Measurements from ENCODE around the gene SLC35A4. TPM values are rescaled to one million over a fixed set of nuclear protein-coding genes. Genes with fewer than 3 reads are reported as not detected.

SLC35A4 gene
- total RNA-seq, 1 donor from 2014 or later, result 77.9 TPM

- Mint-ChIP-seq H3K4me1 (peaks cover 66% of the 10 kb centered on the region), H3K9me3 (no peaks in the 10 kb centered on the region), H3K27me3 (no peaks in the 10 kb centered on the region), H3K36me3 (ENCODE audit: low read depth) (peaks cover 63% of the 10 kb centered on the region), H3K27ac (no peak overlapping the region), H3K4me3 (no peak overlapping the region)
- DNase-seq (no peak), ATAC-seq (ENCODE audit: low read depth) (no peak)
- no peak for TF ChIP-seq CTCF (IDR thresholded peaks at IDR 0.05)
- CTCF ChIA-PET, result no interaction called here
- POLR2A ChIA-PET, result interaction anchor here (1.6 kb wide), 2 partner anchors 14 to 96 kb away, joined by 4 to 5 read pairs; partner anchors contain the start of genes IK and NDUFA2
- intact Hi-C loops (cut with micrococcal nuclease), result no loop called here
These were observed 12.8 kb upstream of the SLC35A4 start for GRCh38 chr5:140551872-140552271.

- peaks cover 63% of the 10 kb centered on the region for H3K36me3 Mint-ChIP-seq (ENCODE audit: low read depth)
- CTCF ChIA-PET, result no interaction called here
- intact Hi-C loops (cut with micrococcal nuclease), result no loop called here
These were observed 11.0 kb upstream of the SLC35A4 start for GRCh38 chr5:140553657-140554056.

GRCh38 chr5:140554454-140554853 is 10.2 kb upstream of the SLC35A4 start:
- peaks cover 58% of the 10 kb centered on the region for H3K36me3 Mint-ChIP-seq (ENCODE audit: low read depth)
- H3K4me1 Mint-ChIP-seq, result peaks cover 54% of the 10 kb centered on the region
- intact Hi-C loops (cut with micrococcal nuclease), result no loop called here
- TF ChIP-seq CTCF (IDR thresholded peaks at IDR 0.05), result no peak
- H3K4me3 Mint-ChIP-seq, result peak overlapping the region; percentile 17
- POLR2A ChIA-PET, result no interaction called here
- no peak for ATAC-seq (ENCODE audit: low read depth)
- H3K9me3 Mint-ChIP-seq, result no peaks in the 10 kb centered on the region
- CTCF ChIA-PET, result no interaction called here
- peak overlapping the region; percentile 31 for H3K27ac Mint-ChIP-seq
- no peak for DNase-seq
- H3K27me3 Mint-ChIP-seq, result no peaks in the 10 kb centered on the region

More at GRCh38 chr5:140553657-140554056, 11.0 kb upstream of the SLC35A4 start:
- Mint-ChIP-seq H3K9me3 (no peaks in the 10 kb centered on the region), H3K27ac (peak overlapping the region; percentile 69), H3K27me3 (no peaks in the 10 kb centered on the region), H3K4me1 (peaks cover 62% of the 10 kb centered on the region), H3K4me3 (peak overlapping the region; percentile 1)
- no peak for DNase-seq
- POLR2A ChIA-PET, result interaction anchor here (1.3 to 1.6 kb wide), 2 partner anchors 15 to 94 kb away, joined by 3 to 4 read pairs; partner anchors contain the start of genes IK and NDUFA2
- no peak for TF ChIP-seq CTCF (IDR thresholded peaks at IDR 0.05)
- no peak for ATAC-seq (ENCODE audit: low read depth)

- DNase-seq (no peak), ATAC-seq (ENCODE audit: low read depth) (no peak)
- H3K9me3 Mint-ChIP-seq, result no peaks in the 10 kb centered on the region
- peaks cover 51% of the 10 kb centered on the region for H3K36me3 Mint-ChIP-seq (ENCODE audit: low read depth)
- no peaks in the 10 kb centered on the region for H3K27me3 Mint-ChIP-seq
- H3K27ac Mint-ChIP-seq, result peak overlapping the region; percentile 89
- H3K4me1 Mint-ChIP-seq, result peaks cover 52% of the 10 kb centered on the region
- POLR2A ChIA-PET, result interaction anchor here (0.7 to 1.9 kb wide), 4 partner anchors 8 to 22 kb away, joined by 3 to 16 read pairs (median 5); partner anchors contain the start of gene EIF4EBP3
- no peak for TF ChIP-seq CTCF (IDR thresholded peaks at IDR 0.05)
- peak overlapping the region; percentile 93 for H3K4me3 Mint-ChIP-seq
- CTCF ChIA-PET, result no interaction called here
- intact Hi-C loops (cut with micrococcal nuclease), result loop anchor here (1.0 to 2.0 kb wide), 4 partner anchors 8 to 155 kb away; partner anchors contain the start of genes ANKHD1, APBB3, SLC35A4 and TMCO6
These were observed 8.8 kb upstream of the SLC35A4 start for GRCh38 chr5:140555747-140556312.

GRCh38 chr5:140556438-140556837 is 8.2 kb upstream of the SLC35A4 start:
- TF ChIP-seq CTCF (IDR thresholded peaks at IDR 0.05), result no peak
- ChIA-PET CTCF (no interaction called here), POLR2A (interaction anchor here (1.0 to 1.9 kb wide), 5 partner anchors 8 to 91 kb away, joined by 3 to 30 read pairs (median 8); partner anchors contain the start of genes EIF4EBP3, IK and NDUFA2)
- Mint-ChIP-seq H3K4me1 (peaks cover 55% of the 10 kb centered on the region), H3K4me3 (peak overlapping the region; percentile 93), H3K27me3 (no peaks in the 10 kb centered on the region), H3K9me3 (no peaks in the 10 kb centered on the region), H3K27ac (peak overlapping the region; percentile 89), H3K36me3 (ENCODE audit: low read depth) (peaks cover 50% of the 10 kb centered on the region)
- no peak for DNase-seq
- intact Hi-C loops (cut with micrococcal nuclease), result loop anchor here (1.0 to 2.0 kb wide), 4 partner anchors 8 to 156 kb away; partner anchors contain the start of genes ANKHD1, APBB3, SLC35A4 and TMCO6
- no peak for ATAC-seq (ENCODE audit: low read depth)

Measured in activated B cell treated with CpG ODN at 0.5 μM for 24 hours (primary cell).